ENCODE measurements around the gene JOSD2.

DNA sequence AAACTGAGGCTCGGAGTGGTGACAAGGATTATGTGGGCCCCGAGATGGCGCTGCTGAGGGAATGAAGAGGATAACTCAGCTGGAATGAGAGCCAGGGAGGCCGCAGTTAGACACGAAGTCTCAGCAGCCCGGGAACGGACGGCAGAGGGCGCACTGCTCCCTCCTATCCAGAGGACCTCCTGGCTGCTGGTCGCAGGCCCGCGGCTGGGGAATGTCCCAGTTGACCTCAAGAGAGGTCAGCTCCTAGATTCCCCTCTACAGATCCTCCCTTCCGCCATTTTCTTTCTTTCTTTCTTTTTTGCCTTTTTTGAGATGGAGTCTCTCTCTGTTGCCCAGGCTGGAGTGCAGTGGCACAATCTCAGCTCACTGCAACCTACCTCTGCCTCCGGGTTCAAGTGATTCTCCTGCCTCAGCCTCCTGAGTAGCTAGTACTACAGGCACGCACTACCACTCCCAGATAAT lies 26.8 kb upstream of the JOSD2 start:
- TF ChIP-seq, protein P1, sequence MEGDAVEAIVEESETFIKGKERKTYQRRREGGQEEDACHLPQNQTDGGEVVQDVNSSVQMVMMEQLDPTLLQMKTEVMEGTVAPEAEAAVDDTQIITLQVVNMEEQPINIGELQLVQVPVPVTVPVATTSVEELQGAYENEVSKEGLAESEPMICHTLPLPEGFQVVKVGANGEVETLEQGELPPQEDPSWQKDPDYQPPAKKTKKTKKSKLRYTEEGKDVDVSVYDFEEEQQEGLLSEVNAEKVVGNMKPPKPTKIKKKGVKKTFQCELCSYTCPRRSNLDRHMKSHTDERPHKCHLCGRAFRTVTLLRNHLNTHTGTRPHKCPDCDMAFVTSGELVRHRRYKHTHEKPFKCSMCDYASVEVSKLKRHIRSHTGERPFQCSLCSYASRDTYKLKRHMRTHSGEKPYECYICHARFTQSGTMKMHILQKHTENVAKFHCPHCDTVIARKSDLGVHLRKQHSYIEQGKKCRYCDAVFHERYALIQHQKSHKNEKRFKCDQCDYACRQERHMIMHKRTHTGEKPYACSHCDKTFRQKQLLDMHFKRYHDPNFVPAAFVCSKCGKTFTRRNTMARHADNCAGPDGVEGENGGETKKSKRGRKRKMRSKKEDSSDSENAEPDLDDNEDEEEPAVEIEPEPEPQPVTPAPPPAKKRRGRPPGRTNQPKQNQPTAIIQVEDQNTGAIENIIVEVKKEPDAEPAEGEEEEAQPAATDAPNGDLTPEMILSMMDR (IDR thresholded peaks at IDR 0.05): peak; percentile 22 to 72 (median 54)
- TF ChIP-seq POLR2AphosphoS5 (IDR thresholded peaks at IDR 0.05) (no peak), POLR2A (IDR thresholded peaks at IDR 0.05) (no peak)
